Measurements from ENCODE around the gene IQCM.
"Not testable (repeated sequence)": the region's sequence is repeated elsewhere in the genome, so short reads cannot be mapped to it uniquely, and the experiment has no call there.

The IQCM gene

GRCh38 chr4:149486861-149487260 is 328.8 kb downstream of the IQCM start:
- no peak overlapping the region for H3K27ac Mint-ChIP-seq
- ATAC-seq (ENCODE audit: low read depth) = no peak
- no peak for DNase-seq (ENCODE audit: low spot score in 2 of 2)
- peaks cover 5% of the 10 kb centered on the region for H3K9me3 Mint-ChIP-seq
- no peak overlapping the region for H3K4me3 Mint-ChIP-seq
- no peaks in the 10 kb centered on the region for H3K36me3 Mint-ChIP-seq
- no peaks in the 10 kb centered on the region for H3K27me3 Mint-ChIP-seq
- H3K4me1 Mint-ChIP-seq = no peaks in the 10 kb centered on the region

- H3K4me1 Mint-ChIP-seq, H3K4me3 Mint-ChIP-seq: not testable (repeated sequence)
Measured at GRCh38 chr4:149468669-149469068, 347.0 kb downstream of the IQCM start.

GRCh38 chr4:149466446-149466845 is 349.2 kb downstream of the IQCM start:
- H3K9me3 Mint-ChIP-seq = peaks cover 2% of the 10 kb centered on the region
- H3K4me1 Mint-ChIP-seq = no peaks in the 10 kb centered on the region

More at GRCh38 chr4:149468669-149469068, 347.0 kb downstream of the IQCM start:
- not testable (repeated sequence) for H3K36me3 Mint-ChIP-seq; DNase-seq (ENCODE audit: low spot score in 2 of 2); H3K9me3 Mint-ChIP-seq; H3K27me3 Mint-ChIP-seq; H3K27ac Mint-ChIP-seq; ATAC-seq (ENCODE audit: low read depth)

GRCh38 chr4:149465955-149466354 is 349.7 kb downstream of the IQCM start:
- no peaks in the 10 kb centered on the region for H3K4me1 Mint-ChIP-seq
- ATAC-seq (ENCODE audit: low read depth) (no peak), DNase-seq (ENCODE audit: low spot score in 2 of 2) (no peak)
- H3K36me3 Mint-ChIP-seq = no peaks in the 10 kb centered on the region
- peaks cover 2% of the 10 kb centered on the region for H3K9me3 Mint-ChIP-seq
- H3K4me3 Mint-ChIP-seq = no peak overlapping the region
- no peak overlapping the region for H3K27ac Mint-ChIP-seq
- H3K27me3 Mint-ChIP-seq = no peaks in the 10 kb centered on the region

More at GRCh38 chr4:149466446-149466845, 349.2 kb downstream of the IQCM start:
- H3K36me3 Mint-ChIP-seq = no peaks in the 10 kb centered on the region
- H3K27me3 Mint-ChIP-seq = no peaks in the 10 kb centered on the region
- H3K27ac Mint-ChIP-seq = no peak overlapping the region
- no peak overlapping the region for H3K4me3 Mint-ChIP-seq
- ATAC-seq (ENCODE audit: low read depth) = no peak
- no peak for DNase-seq (ENCODE audit: low spot score in 2 of 2)

GRCh38 chr4:149443537-149443936 is 372.1 kb downstream of the IQCM start:
- DNase-seq (ENCODE audit: low spot score in 2 of 2) (no peak), ATAC-seq (ENCODE audit: low read depth) (no peak)
- H3K4me3 Mint-ChIP-seq = no peak overlapping the region
- H3K27ac Mint-ChIP-seq = no peak overlapping the region
- peaks cover 2% of the 10 kb centered on the region for H3K9me3 Mint-ChIP-seq
- H3K36me3 Mint-ChIP-seq = no peaks in the 10 kb centered on the region
- no peaks in the 10 kb centered on the region for H3K27me3 Mint-ChIP-seq
- no peaks in the 10 kb centered on the region for H3K4me1 Mint-ChIP-seq

- no peaks in the 10 kb centered on the region for H3K4me1 Mint-ChIP-seq
- H3K27ac Mint-ChIP-seq = no peak overlapping the region
- H3K36me3 Mint-ChIP-seq = no peaks in the 10 kb centered on the region
- ATAC-seq (ENCODE audit: low read depth) (no peak), DNase-seq (ENCODE audit: low spot score in 2 of 2) (no peak)
- no peaks in the 10 kb centered on the region for H3K27me3 Mint-ChIP-seq
- peaks cover 2% of the 10 kb centered on the region for H3K9me3 Mint-ChIP-seq
- no peak overlapping the region for H3K4me3 Mint-ChIP-seq
Measured at GRCh38 chr4:149441338-149441737, 374.3 kb downstream of the IQCM start.

- DNase-seq (ENCODE audit: low spot score in 2 of 2) = no peak
- Mint-ChIP-seq H3K4me1 (no peaks in the 10 kb centered on the region), H3K4me3 (no peak overlapping the region), H3K27me3 (no peaks in the 10 kb centered on the region), H3K9me3 (no peaks in the 10 kb centered on the region), H3K27ac (no peak overlapping the region), H3K36me3 (no peaks in the 10 kb centered on the region)
- no peak for ATAC-seq (ENCODE audit: low read depth)
Measured at GRCh38 chr4:149426461-149426860, 389.2 kb downstream of the IQCM start.

GRCh38 chr4:149409555-149409962 is 406.1 kb downstream of the IQCM start:
- H3K4me3 Mint-ChIP-seq = no peak overlapping the region
- ATAC-seq (ENCODE audit: low read depth) (no peak), DNase-seq (ENCODE audit: low spot score in 2 of 2) (no peak)
- no peaks in the 10 kb centered on the region for H3K36me3 Mint-ChIP-seq
- H3K9me3 Mint-ChIP-seq = peaks cover 4% of the 10 kb centered on the region
- H3K4me1 Mint-ChIP-seq = no peaks in the 10 kb centered on the region
- no peak overlapping the region for H3K27ac Mint-ChIP-seq
- H3K27me3 Mint-ChIP-seq = no peaks in the 10 kb centered on the region

GRCh38 chr4:149409146-149409545 is 406.5 kb downstream of the IQCM start:
- no peak for DNase-seq (ENCODE audit: low spot score in 2 of 2)
- no peak overlapping the region for H3K27ac Mint-ChIP-seq
- H3K4me3 Mint-ChIP-seq = no peak overlapping the region
- no peaks in the 10 kb centered on the region for H3K4me1 Mint-ChIP-seq
- no peaks in the 10 kb centered on the region for H3K27me3 Mint-ChIP-seq
- ATAC-seq (ENCODE audit: low read depth) = no peak
- H3K9me3 Mint-ChIP-seq = peaks cover 4% of the 10 kb centered on the region
- no peaks in the 10 kb centered on the region for H3K36me3 Mint-ChIP-seq

GRCh38 chr4:149404143-149404542 is 411.5 kb downstream of the IQCM start:
- Mint-ChIP-seq H3K36me3 (no peaks in the 10 kb centered on the region), H3K9me3 (peaks cover 5% of the 10 kb centered on the region), H3K4me1 (no peaks in the 10 kb centered on the region), H3K27ac (no peak overlapping the region), H3K4me3 (no peak overlapping the region), H3K27me3 (no peaks in the 10 kb centered on the region)
- DNase-seq (ENCODE audit: low spot score in 2 of 2) (no peak), ATAC-seq (ENCODE audit: low read depth) (no peak)

- DNase-seq (ENCODE audit: low spot score in 2 of 2) = no peak
- no peaks in the 10 kb centered on the region for H3K27me3 Mint-ChIP-seq
- H3K9me3 Mint-ChIP-seq = peaks cover 8% of the 10 kb centered on the region
- H3K4me3 Mint-ChIP-seq = no peak overlapping the region
- H3K4me1 Mint-ChIP-seq = no peaks in the 10 kb centered on the region
- no peak overlapping the region for H3K27ac Mint-ChIP-seq
- no peaks in the 10 kb centered on the region for H3K36me3 Mint-ChIP-seq
- no peak for ATAC-seq (ENCODE audit: low read depth)
Measured at GRCh38 chr4:149403081-149403480, 412.6 kb downstream of the IQCM start.

- no peak overlapping the region for H3K4me3 Mint-ChIP-seq
- no peaks in the 10 kb centered on the region for H3K4me1 Mint-ChIP-seq
- DNase-seq (ENCODE audit: low spot score in 2 of 2) = no peak
- no peaks in the 10 kb centered on the region for H3K27me3 Mint-ChIP-seq
- no peaks in the 10 kb centered on the region for H3K36me3 Mint-ChIP-seq
- ATAC-seq (ENCODE audit: low read depth) = no peak
- no peak overlapping the region for H3K27ac Mint-ChIP-seq
- peaks cover 7% of the 10 kb centered on the region for H3K9me3 Mint-ChIP-seq
Measured at GRCh38 chr4:149398993-149399392, 416.6 kb downstream of the IQCM start.

- no peak for DNase-seq (ENCODE audit: low spot score in 2 of 2)
Measured at GRCh38 chr4:149370785-149371420, 444.7 kb downstream of the IQCM start.

GRCh38 chr4:149370002-149370401 is 445.6 kb downstream of the IQCM start:
- no peaks in the 10 kb centered on the region for H3K27me3 Mint-ChIP-seq
- H3K36me3 Mint-ChIP-seq = no peaks in the 10 kb centered on the region
- H3K4me1 Mint-ChIP-seq = no peaks in the 10 kb centered on the region
- H3K27ac Mint-ChIP-seq = no peak overlapping the region
- DNase-seq (ENCODE audit: low spot score in 2 of 2) (no peak), ATAC-seq (ENCODE audit: low read depth) (no peak)
- no peak overlapping the region for H3K4me3 Mint-ChIP-seq
- no peaks in the 10 kb centered on the region for H3K9me3 Mint-ChIP-seq

More at GRCh38 chr4:149370785-149371420, 444.7 kb downstream of the IQCM start:
- no peaks in the 10 kb centered on the region for H3K27me3 Mint-ChIP-seq
- H3K4me1 Mint-ChIP-seq = no peaks in the 10 kb centered on the region
- no peak overlapping the region for H3K4me3 Mint-ChIP-seq
- no peaks in the 10 kb centered on the region for H3K9me3 Mint-ChIP-seq
- no peaks in the 10 kb centered on the region for H3K36me3 Mint-ChIP-seq
- ATAC-seq (ENCODE audit: low read depth) = no peak
- no peak overlapping the region for H3K27ac Mint-ChIP-seq

GRCh38 chr4:149353241-149353640 is 462.4 kb downstream of the IQCM start:
- no peak overlapping the region for H3K4me3 Mint-ChIP-seq
- ATAC-seq (ENCODE audit: low read depth) (no peak), DNase-seq (ENCODE audit: low spot score in 2 of 2) (no peak)
- H3K27ac Mint-ChIP-seq = no peak overlapping the region
- H3K27me3 Mint-ChIP-seq = no peaks in the 10 kb centered on the region
- H3K4me1 Mint-ChIP-seq = no peaks in the 10 kb centered on the region
- no peaks in the 10 kb centered on the region for H3K36me3 Mint-ChIP-seq
- H3K9me3 Mint-ChIP-seq = peaks cover 8% of the 10 kb centered on the region
